GM20000 (cell line): ENCODE data around the gene CLIC6.

ENCODE experiments used
- DNase-seq: peaks from one replicate; pipeline ENCODE4 v3.0.0; 2012; ENCODE audit warnings: low spot score
- TF ChIP-seq, protein P1 (sequence below): IDR thresholded peaks from 2 replicates; pipeline ENCODE4 v1.5.1; 2012; ENCODE audit warnings: mild to moderate bottlenecking, control low read depth; ENCODE audit errors: extremely low read depth, missing control alignments

CLIC6 gene

DNA sequence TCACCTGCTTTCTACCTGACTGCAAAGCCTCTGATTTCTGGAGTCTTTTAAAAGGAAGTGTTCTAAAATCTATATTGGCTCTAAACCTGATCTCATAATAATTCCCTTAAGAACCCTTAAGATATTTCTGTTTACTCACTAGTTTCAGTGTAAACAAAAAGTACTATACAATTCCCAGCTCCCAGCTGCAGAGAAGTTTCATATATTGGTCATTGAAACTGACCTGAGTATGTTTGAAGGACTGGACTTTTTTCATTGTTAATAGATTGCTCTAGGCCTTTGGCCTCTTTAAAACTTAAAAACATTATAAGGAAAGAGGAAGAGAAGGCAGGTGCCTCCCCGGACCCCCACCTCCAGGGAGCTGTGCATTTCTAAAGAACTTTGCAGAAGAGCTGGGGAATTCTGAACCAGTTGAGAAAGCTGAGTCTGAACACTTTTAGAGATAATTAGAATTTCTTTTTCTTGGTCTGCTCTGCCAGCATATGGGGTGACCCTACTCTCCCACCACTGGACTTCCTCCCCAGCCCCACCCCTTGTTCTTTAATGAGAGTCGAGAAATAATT lies 23.7 kb downstream of the CLIC6 start:
- DNase-seq = no peak
- TF ChIP-seq, protein P1, sequence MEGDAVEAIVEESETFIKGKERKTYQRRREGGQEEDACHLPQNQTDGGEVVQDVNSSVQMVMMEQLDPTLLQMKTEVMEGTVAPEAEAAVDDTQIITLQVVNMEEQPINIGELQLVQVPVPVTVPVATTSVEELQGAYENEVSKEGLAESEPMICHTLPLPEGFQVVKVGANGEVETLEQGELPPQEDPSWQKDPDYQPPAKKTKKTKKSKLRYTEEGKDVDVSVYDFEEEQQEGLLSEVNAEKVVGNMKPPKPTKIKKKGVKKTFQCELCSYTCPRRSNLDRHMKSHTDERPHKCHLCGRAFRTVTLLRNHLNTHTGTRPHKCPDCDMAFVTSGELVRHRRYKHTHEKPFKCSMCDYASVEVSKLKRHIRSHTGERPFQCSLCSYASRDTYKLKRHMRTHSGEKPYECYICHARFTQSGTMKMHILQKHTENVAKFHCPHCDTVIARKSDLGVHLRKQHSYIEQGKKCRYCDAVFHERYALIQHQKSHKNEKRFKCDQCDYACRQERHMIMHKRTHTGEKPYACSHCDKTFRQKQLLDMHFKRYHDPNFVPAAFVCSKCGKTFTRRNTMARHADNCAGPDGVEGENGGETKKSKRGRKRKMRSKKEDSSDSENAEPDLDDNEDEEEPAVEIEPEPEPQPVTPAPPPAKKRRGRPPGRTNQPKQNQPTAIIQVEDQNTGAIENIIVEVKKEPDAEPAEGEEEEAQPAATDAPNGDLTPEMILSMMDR = no peak

DNA sequence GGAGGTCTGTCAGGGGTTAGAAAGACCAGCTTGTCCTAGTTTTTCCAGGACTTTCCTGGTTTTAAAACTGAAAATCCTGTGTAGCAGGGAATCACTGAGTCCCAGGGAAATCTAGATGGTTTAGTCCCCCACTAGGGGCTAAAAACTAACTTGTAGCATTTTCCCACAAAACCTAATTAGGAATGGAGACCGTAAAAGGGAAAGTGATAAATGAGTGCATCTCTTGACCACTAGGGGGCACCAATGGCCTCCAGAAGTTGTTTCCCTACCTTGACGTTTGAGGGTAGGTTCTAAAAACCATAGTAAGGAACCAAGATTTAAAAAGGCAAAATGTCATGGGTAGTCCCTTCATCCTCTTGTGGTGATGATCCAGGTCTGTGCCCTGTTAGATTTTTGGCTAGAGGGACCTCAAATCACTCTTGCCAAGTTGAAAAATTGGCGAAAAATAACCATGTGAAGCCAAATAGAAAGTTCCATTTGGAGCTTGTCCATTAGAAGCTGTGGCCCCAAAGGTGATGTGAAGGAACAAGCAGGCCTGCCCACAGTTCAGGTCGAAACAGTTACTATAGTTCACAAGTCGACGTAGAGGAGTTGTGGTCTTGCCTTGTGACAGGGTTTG lies 24.5 kb downstream of the CLIC6 start:
- TF ChIP-seq, protein P1 = peak; percentile 61
- peak; percentile 65 for DNase-seq

DNA sequence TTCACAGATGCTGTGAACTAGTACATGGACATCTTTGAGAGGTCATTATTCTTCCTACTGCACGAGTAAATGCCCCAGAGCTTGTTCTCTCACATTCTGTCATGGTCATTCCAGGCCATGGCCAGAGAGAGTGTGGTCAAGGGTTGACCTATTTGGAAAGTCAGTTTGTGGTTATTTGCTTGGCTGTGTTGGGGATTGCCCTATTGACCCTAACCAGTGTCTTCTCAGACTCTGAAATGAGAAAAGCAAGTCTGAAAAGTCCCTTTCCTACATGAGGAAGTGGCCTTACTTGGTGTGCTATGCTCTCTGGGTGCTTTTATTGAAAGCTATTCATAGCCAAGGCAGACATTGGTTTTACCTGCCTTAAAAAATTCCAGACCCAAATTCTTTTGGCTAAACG lies 26.6 kb downstream of the CLIC6 start:
- DNase-seq = peak; percentile 75
- TF ChIP-seq, protein P1 = no peak

DNA sequence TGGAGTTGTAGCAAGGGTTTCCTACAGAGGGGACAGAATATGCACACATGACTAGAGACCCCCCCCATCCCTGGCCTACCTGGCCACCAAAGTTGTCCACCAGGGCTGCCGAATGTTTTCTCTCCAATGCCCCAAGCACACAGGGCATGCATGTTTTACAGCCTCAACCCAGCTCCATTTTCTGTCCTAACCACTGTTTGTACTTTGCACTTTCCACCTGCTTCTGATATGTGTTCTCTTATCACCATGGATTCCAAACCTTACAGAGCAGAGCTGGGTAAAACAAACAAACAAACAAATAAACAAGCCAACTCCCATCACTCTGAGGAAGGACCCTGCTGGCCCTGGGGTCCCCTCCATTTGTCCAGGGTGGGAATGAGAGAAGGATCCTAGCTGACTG lies 27.3 kb downstream of the CLIC6 start:
- TF ChIP-seq, protein P1 = no peak
- no peak for DNase-seq

DNA sequence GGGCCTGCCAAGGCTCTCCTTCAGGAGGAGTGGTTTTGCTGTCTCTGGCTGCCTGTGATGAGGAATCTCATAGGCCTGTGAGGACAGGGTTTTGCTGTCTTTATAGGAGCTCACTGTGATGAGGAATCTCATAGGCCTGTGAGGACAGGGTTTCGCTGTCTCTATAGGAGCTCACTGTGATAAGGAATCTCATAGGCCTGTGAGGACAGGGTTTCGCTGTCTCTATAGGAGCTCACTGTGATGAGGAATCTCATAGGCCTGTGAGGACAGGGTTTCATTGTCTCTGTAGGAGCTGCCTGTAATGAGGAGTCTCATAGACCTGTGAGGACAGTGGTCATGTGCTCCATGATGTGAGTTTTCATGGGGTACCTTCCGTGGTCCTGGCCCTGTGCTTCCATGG lies 29.0 kb downstream of the CLIC6 start:
- DNase-seq = no peak
- TF ChIP-seq, protein P1 = no peak

DNA sequence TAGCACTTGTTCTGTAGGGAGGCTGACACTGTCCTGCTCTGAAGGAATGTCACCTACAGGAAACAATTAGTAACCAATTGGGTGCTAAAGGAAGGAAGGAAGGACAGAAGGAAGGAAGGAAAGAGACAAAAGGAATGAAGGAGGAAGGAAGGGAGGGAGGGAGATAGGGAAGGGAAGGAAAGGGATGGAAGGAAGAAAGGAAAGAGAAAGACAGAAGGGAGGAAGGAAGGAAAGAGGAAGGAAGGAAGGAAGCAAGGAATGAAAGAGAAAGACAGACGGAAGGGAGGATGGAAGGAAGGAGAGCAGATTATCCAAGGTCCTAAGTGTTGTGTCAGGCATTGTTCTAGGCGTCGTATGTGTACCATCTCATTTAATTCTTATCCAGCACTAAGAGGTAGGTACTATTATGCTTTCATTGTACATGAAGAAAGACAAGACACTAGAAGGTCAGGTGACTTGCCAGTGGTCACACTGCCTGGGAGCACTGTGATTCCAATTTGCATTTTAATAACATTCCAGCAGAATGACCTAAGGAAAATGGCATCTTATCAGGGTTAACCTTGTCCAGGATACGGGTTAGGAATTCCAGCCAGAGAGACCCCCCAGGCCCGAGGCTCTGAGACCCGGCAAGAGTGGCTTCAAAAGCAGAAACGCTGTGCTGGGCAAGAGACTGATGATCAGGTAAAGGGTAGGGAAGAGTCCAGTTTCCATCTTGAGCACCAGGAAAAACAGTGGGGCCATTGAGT lies 29.6 kb downstream of the CLIC6 start:
- TF ChIP-seq, protein P1 = no peak
- no peak for DNase-seq

DNA sequence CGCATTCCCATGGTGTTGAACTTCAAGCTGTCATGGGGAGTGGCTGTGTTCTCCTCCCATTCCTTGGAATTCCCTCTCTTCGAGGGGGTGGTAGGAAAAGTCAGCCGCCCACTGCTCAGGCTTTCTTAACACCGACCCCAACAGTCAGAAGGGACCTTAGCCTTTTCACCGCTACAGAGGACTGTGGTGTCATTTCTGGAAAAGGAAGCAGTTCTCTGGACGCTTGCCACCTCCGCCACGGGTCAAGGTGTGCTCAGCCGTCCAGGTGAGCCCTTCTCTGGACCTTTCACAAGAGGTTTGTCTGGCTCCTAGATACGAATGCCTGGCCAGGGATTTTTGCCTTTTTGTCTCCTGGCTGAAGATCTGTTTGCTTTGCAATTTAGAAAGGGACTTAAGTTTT lies 31.8 kb downstream of the CLIC6 start:
- DNase-seq = no peak
- TF ChIP-seq, protein P1 = no peak
